Activated T-cell treated with anti-CD3 and anti-CD28 coated beads, Interleukin-2, amount 50 U/mL, for 72 hours (primary cell): ENCODE results near the gene CRYGB. TPM values are rescaled to one million over a fixed set of nuclear protein-coding genes. Genes with fewer than 3 reads are reported as not detected.

Source experiments
- ATAC-seq, 2 donors: fragments of 150-1000 bp; cut with Tn5 transposase; replicated peaks in 1 of 2; 2 replicates each; pipeline ENCODE4 v1.10.0; 2021; ENCODE audit warnings: moderate library complexity in 2 of 2, mild to moderate bottlenecking in 1 of 2
- DNase-seq, 2 donors: peaks; one replicate each; pipeline ENCODE4 v3.0.0; 2021 to 2022; ENCODE audit warnings: mixed read lengths in 1 of 2
- H3K27ac Mint-ChIP-seq: one replicate; pipeline ENCODE4 v1.8.0; 2022; ENCODE audit warnings: mild to moderate bottlenecking, moderate library complexity, mixed read lengths
- H3K27me3 Mint-ChIP-seq: one replicate; pipeline ENCODE4 v1.8.0; 2022; ENCODE audit warnings: low read depth, mixed read lengths
- H3K36me3 Mint-ChIP-seq, 2 donors: one replicate each; pipeline ENCODE4 v1.8.0; 2022; ENCODE audit warnings: mixed read lengths in 2 of 2, mild to moderate bottlenecking in 1 of 2; ENCODE audit not compliant: insufficient read depth in 2 of 2
- H3K4me1 Mint-ChIP-seq: one replicate; pipeline ENCODE4 v1.8.0; 2022; ENCODE audit warnings: low read depth, mixed read lengths
- H3K4me3 Mint-ChIP-seq, 2 donors: one replicate each; pipeline ENCODE4 v1.8.0; 2022; ENCODE audit warnings: mild to moderate bottlenecking in 2 of 2, mixed read lengths in 2 of 2, moderate library complexity in 2 of 2
- H3K9me3 Mint-ChIP-seq, 2 donors: one replicate each; pipeline ENCODE4 v1.8.0; 2022; ENCODE audit warnings: mixed read lengths in 2 of 2
- total RNA-seq, 2 donors: library from RNA; stranded (reverse); gene quantifications; one replicate each; pipeline ENCODE4 v1.2.3, GENCODE V29; 2022

CRYGB gene, protein sequence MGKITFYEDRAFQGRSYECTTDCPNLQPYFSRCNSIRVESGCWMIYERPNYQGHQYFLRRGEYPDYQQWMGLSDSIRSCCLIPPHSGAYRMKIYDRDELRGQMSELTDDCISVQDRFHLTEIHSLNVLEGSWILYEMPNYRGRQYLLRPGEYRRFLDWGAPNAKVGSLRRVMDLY
- not detected for total RNA-seq

DNA sequence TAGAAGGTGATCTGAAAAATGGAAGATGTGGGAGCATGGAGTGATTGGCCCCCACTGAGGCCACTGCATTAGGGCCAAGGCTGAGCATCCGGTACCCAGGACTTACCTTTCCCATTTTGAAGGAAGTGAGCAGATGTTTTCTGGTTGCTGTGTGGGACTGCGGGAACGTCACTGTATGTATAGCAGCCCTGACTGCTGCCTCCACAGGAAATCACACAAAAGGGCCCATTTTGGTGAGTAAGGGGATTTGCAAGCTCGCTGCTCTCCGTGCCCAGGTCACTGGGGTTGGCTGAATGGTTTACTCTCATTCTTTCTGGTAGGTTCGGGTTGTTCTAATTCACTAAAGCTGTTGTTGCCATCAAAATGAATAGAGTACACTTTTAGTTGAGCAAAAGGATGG, at the start of gene CRYGB:
TSS of gene CRYGB (minus strand) at position 153 of the 400 bp plus-strand sequence. CDS start at position 115, 38 bp downstream.
- no peaks in the 10 kb centered on the region for H3K4me1 Mint-ChIP-seq
- H3K36me3 Mint-ChIP-seq, result no peaks in the 10 kb centered on the region
- no peak within 1 kb of the TSS for H3K27ac Mint-ChIP-seq
- no peak within 1 kb of the TSS for H3K4me3 Mint-ChIP-seq
- H3K9me3 Mint-ChIP-seq, result peaks cover 0 to 2% of the 10 kb centered on the region in 2 donors
- no peak for DNase-seq
- no peak for ATAC-seq
- peaks cover 10% of the 10 kb centered on the region for H3K27me3 Mint-ChIP-seq

- H3K36me3 Mint-ChIP-seq, result no peaks in the 10 kb centered on the region
- ATAC-seq (no peak), DNase-seq (no peak)
- no peaks in the 10 kb centered on the region for H3K4me1 Mint-ChIP-seq
- no peaks in the 10 kb centered on the region for H3K9me3 Mint-ChIP-seq
- H3K27ac Mint-ChIP-seq, result no peak overlapping the region
- H3K4me3 Mint-ChIP-seq, result no peak overlapping the region
- no peaks in the 10 kb centered on the region for H3K27me3 Mint-ChIP-seq
Measured at GRCh38 chr2:208195531-208195930, 49.6 kb upstream of the CRYGB start.

- Mint-ChIP-seq H3K36me3 (no peaks in the 10 kb centered on the region), H3K27me3 (no peaks in the 10 kb centered on the region), H3K4me3 (no peak overlapping the region), H3K9me3 (no peaks in the 10 kb centered on the region), H3K27ac (no peak overlapping the region), H3K4me1 (no peaks in the 10 kb centered on the region)
- no peak for ATAC-seq
- no peak for DNase-seq
Measured at GRCh38 chr2:208192611-208193236, 46.8 kb upstream of the CRYGB start.

DNA sequence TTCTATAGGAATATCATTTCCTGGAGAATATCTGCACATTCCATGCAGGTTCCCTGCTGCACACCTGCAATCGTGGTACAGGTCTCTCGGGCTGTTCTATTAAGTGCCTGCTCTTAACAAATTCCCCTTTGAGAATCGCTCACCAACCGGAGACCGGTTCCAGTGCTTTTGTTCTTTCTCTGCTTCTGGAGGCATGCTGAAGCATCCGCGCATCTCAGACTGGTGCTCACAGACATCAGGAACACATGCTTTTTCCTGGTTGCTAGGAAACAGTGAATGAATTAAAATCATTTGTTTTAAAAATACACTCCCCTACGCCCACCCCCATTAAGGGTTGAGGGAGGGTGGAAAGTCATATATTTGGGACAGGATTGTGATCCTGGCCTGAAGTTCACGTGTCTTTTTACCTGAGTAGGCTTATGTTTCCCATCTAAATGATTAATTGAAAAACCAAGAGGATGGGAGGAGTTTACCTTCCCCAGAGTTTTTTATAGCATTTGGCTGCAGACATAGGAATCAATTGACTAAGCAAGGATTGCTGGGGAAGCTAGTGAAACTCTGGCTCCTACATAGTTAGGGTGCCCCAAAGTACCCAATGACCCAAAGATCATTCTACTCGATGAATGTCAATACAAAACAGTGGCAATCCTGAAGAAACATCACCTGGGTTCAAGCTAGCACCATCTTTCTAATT, 44.0 kb upstream of the CRYGB start, which contains the start of gene C2orf80:
TSS of gene C2orf80 (minus strand) at position 221 of the 694 bp plus-strand sequence. CDS start 3,044 bp downstream, outside the sequence.
- Mint-ChIP-seq H3K4me1 (no peaks in the 10 kb centered on the region), H3K36me3 (no peaks in the 10 kb centered on the region), H3K9me3 (no peaks in the 10 kb centered on the region), H3K4me3 (no peak within 1 kb of the TSS), H3K27me3 (no peaks in the 10 kb centered on the region), H3K27ac (no peak within 1 kb of the TSS)
- ATAC-seq (no peak), DNase-seq (no peak)

DNA sequence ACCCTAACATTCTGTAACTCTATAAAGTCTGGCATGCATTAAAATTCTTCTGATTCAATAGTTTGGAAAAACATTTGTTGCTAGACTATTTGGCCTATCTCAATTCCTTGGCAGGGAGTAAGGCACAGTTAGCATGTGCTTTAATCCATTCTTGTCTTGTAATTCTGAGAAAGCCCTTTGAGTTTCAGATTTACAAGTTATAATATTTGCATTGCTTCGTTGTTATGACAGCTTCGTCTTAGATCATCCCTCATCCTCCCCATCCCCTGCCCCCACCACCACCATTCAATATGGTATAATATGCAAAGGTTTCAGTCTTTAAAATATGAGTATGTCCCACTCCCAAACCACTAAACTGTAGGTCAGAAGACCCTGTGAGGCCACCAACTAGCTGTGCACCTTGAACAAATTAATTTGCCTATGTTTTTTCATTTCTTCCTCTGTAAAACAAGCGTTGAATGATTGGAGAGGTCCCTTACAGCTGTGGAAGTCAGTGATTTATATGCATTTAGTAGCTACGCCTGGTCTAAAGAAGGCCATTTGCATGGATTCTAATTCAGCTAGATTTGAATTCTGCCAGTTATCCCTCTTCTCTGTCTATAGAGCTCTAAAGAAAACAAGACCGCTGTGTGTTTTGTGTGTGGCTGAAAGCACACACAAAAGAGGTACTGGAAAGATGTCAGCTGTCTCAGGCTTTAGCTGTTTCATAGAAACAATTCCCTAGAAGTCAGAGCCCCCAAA, 43.3 kb upstream of the CRYGB start:
- Mint-ChIP-seq H3K4me3 (no peak overlapping the region), H3K9me3 (no peaks in the 10 kb centered on the region), H3K4me1 (no peaks in the 10 kb centered on the region), H3K27ac (no peak overlapping the region), H3K36me3 (no peaks in the 10 kb centered on the region), H3K27me3 (peaks cover 5% of the 10 kb centered on the region)
- DNase-seq (no peak), ATAC-seq (no peak)

GRCh38 chr2:208186893-208187292, 40.9 kb upstream of the CRYGB start:
- no peaks in the 10 kb centered on the region for H3K4me1 Mint-ChIP-seq
- no peak overlapping the region for H3K27ac Mint-ChIP-seq
- peaks cover 6% of the 10 kb centered on the region for H3K27me3 Mint-ChIP-seq

GRCh38 chr2:208186465-208186864, 40.5 kb upstream of the CRYGB start:
- H3K36me3 Mint-ChIP-seq, result no peaks in the 10 kb centered on the region
- no peak overlapping the region for H3K27ac Mint-ChIP-seq
- peaks cover 6% of the 10 kb centered on the region for H3K27me3 Mint-ChIP-seq
- ATAC-seq (no peak), DNase-seq (no peak)
- H3K4me3 Mint-ChIP-seq, result no peak overlapping the region
- no peaks in the 10 kb centered on the region for H3K9me3 Mint-ChIP-seq
- H3K4me1 Mint-ChIP-seq, result no peaks in the 10 kb centered on the region

More at GRCh38 chr2:208186893-208187292, 40.9 kb upstream of the CRYGB start:
- no peaks in the 10 kb centered on the region for H3K36me3 Mint-ChIP-seq
- no peak for ATAC-seq
- no peaks in the 10 kb centered on the region for H3K9me3 Mint-ChIP-seq
- DNase-seq, result no peak
- no peak overlapping the region for H3K4me3 Mint-ChIP-seq

DNA sequence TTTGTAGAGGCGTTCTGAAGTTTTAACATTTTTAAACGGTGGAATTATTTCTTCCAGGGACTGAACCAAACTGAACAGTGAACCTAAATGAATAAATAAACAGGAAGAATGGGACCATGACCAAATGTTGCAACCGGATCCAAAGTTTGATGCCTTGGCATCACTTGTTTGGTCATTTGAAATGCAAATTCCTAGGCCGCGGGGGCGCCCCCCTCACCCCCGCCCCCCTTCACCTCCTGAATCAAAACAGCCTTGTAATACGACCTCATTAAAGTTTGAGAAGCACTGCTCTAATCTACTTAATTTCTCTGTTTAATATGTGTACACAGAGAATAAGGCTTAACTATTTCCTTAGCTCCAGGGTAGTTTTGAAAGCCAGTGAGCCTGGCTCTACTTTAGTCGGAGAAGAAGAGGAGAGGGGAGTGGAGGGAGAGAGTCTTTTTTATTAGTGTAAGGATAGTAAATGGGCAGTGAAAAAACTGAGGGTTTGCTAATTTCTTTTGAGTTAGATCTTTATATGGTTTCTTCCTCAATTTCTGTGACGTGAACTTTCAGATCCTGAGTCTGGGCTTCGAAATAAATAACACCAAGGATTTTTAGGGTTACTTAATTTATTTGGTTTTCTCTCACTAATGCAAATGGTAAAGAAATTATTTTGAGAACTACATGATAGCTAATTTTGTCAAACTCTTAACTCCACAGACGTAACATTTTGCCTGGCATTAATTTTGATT, 38.2 kb upstream of the CRYGB start:
- H3K9me3 Mint-ChIP-seq, result no peaks in the 10 kb centered on the region
- no peak overlapping the region for H3K4me3 Mint-ChIP-seq
- no peaks in the 10 kb centered on the region for H3K36me3 Mint-ChIP-seq
- peaks cover 6% of the 10 kb centered on the region for H3K27me3 Mint-ChIP-seq
- ATAC-seq (no peak), DNase-seq (no peak)
- no peak overlapping the region for H3K27ac Mint-ChIP-seq
- no peaks in the 10 kb centered on the region for H3K4me1 Mint-ChIP-seq

GRCh38 chr2:208183526-208183925, 37.6 kb upstream of the CRYGB start:
- no peaks in the 10 kb centered on the region for H3K4me1 Mint-ChIP-seq
- ATAC-seq, result no peak
- H3K27ac Mint-ChIP-seq, result no peak overlapping the region
- no peaks in the 10 kb centered on the region for H3K9me3 Mint-ChIP-seq
- H3K36me3 Mint-ChIP-seq, result no peaks in the 10 kb centered on the region
- peaks cover 6% of the 10 kb centered on the region for H3K27me3 Mint-ChIP-seq
- H3K4me3 Mint-ChIP-seq, result no peak overlapping the region
- DNase-seq, result no peak

DNA sequence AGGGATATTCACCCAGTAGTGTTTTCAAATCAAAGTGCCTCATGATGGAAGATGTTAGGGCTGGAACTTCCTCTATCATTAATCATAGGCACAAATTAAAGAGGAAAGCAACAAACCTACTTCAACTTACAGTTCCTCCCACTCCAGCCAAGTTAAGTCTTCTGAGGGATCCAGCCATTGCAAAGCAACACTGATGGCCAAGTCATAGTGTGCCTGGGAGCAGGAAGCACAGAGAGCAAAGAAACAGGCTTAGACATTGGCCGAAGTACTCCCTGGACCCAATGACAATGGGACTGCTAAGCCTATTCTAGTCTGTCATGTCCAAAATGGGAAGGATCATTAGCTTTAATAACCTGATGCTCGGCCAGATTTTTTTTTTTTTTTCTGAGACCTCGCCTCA, 36.9 kb upstream of the CRYGB start:
- ATAC-seq (no peak), DNase-seq (no peak)
- H3K4me3 Mint-ChIP-seq, result no peak overlapping the region
- H3K36me3 Mint-ChIP-seq, result no peaks in the 10 kb centered on the region
- no peaks in the 10 kb centered on the region for H3K4me1 Mint-ChIP-seq
- H3K27ac Mint-ChIP-seq, result no peak overlapping the region
- H3K9me3 Mint-ChIP-seq, result no peaks in the 10 kb centered on the region
- peaks cover 6% of the 10 kb centered on the region for H3K27me3 Mint-ChIP-seq

- Mint-ChIP-seq H3K4me3 (no peak overlapping the region), H3K27ac (no peak overlapping the region), H3K36me3 (no peaks in the 10 kb centered on the region), H3K4me1 (no peaks in the 10 kb centered on the region), H3K9me3 (no peaks in the 10 kb centered on the region), H3K27me3 (peaks cover 4% of the 10 kb centered on the region)
- DNase-seq (no peak), ATAC-seq (no peak)
Measured at GRCh38 chr2:208179028-208179609, 33.2 kb upstream of the CRYGB start.

DNA sequence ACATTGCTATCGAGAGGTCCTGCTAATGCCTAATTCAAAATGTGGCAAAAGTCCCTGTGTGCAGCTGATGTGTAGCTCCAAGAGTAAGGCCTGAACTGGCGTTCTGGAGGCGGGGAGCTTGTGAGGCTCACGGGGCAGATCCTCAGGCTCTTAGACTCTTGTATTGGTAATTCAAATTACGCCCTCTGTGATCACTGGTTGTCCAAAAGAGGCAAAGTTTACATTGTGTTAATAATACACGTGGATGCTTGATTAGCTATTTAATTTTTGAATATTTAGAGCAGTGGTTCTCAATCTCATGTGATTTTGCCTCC, 29.8 kb upstream of the CRYGB start:
- ATAC-seq, result no peak
- Mint-ChIP-seq H3K27ac (no peak overlapping the region), H3K27me3 (peaks cover 4% of the 10 kb centered on the region), H3K4me1 (no peaks in the 10 kb centered on the region), H3K9me3 (no peaks in the 10 kb centered on the region), H3K4me3 (no peak overlapping the region), H3K36me3 (no peaks in the 10 kb centered on the region)
- DNase-seq, result no peak
